K562 (cell line): ENCODE data around the gene SCAPER. TPM values are rescaled to one million over a fixed set of nuclear protein-coding genes. Genes with fewer than 3 reads are reported as not detected.

ENCODE experiments used
- EGR1 ChIP-seq: fragments of 450-650 bp; conservative IDR thresholded peaks from 2 replicates; pipeline ENCODE4 v1.6.1; 2017; ENCODE audit warnings: mild to moderate bottlenecking
- ETV6 ChIP-seq, 3 experiments: fragments of 150-350 bp in 1 of 3; sonication (generic) in 1 of 3; formaldehyde crosslinking in 1 of 3; IDR thresholded peaks; 2 replicates each; pipeline versions ENCODE4 v1.6.1 to v1.8.0; 2014 to 2022; ENCODE audit warnings: borderline replicate concordance in 2 of 3, low read depth in 2 of 3, antibody characterized with exemption in 1 of 3, low read length in 1 of 3, mild to moderate bottlenecking in 1 of 3, missing genetic modification reagents in 1 of 3
- FOXM1 ChIP-seq, 2 experiments: fragments of 450-650 bp in 1 of 2; sonication (generic) in 1 of 2; formaldehyde crosslinking in 1 of 2; IDR thresholded peaks; 2 replicates each; pipeline versions ENCODE4 v1.6.1 to v1.9.0; 2017 to 2022; ENCODE audit warnings: low read depth in 2 of 2, mild to moderate bottlenecking in 2 of 2, missing genetic modification reagents in 1 of 2, moderate library complexity in 1 of 2
- HNRNPLL ChIP-seq: fragments of 200-400 bp; formaldehyde crosslinking; IDR thresholded peaks from 2 replicates; pipeline ENCODE4 v1.6.1; 2017; ENCODE audit warnings: low read length, low read depth, mild to moderate bottlenecking; ENCODE audit not compliant: poor library complexity, severe bottlenecking
- KDM5B ChIP-seq: fragments of 200-600 bp; sonication (generic); IDR thresholded peaks from 2 replicates; pipeline ENCODE4 v1.6.1; 2012; ENCODE audit warnings: low read depth, mild to moderate bottlenecking, moderate library complexity, low read length, control low read depth, inconsistent platforms; ENCODE audit not compliant: insufficient replicate concordance
- POU5F1 ChIP-seq: fragments of 150-350 bp; IDR thresholded peaks from 2 replicates; pipeline ENCODE4 v1.6.1; 2014; ENCODE audit warnings: borderline replicate concordance, low read length, low read depth, mild to moderate bottlenecking; ENCODE audit not compliant: partially characterized antibody
- SP1 ChIP-seq: sonication (generic); formaldehyde crosslinking; IDR thresholded peaks from 2 replicates; pipeline ENCODE4 v1.8.1; 2022; ENCODE audit warnings: mild to moderate bottlenecking, missing genetic modification reagents
- ZNF232 ChIP-seq: sonication (generic); formaldehyde crosslinking; IDR thresholded peaks from 2 replicates; pipeline ENCODE4 v1.8.0; 2022; ENCODE audit warnings: mild to moderate bottlenecking, missing genetic modification reagents
- ZNF408 ChIP-seq: fragments of 250-450 bp; sonication (Bioruptor Pico); IDR thresholded peaks from 2 replicates; pipeline ENCODE4 v1.4.0; 2020; ENCODE audit warnings: low read depth, mild to moderate bottlenecking, moderate library complexity
- polyA plus RNA-seq, 8 experiments: library from polyadenylated mRNA; depleted of rRNA in 4 of 8; stranded (reverse) in 5 of 8; unstranded in 3 of 8; fragments of >200 nt; fragmentation: Nextera tagmentation in 2 of 8; fragmentation: Illumina TruSeq in 1 of 8; extraction: Ambion mirVana in 2 of 8; extraction: Trizol in 1 of 8; gene quantifications; 2 replicates each; pipeline versions ENCODE4 v1.2.1 to v1.2.3, GENCODE V29; 2011 to 2014; ENCODE audit warnings: inconsistent platforms in 1 of 8, missing spikeins in 1 of 8
- total RNA-seq, 7 experiments: library from RNA; depleted of rRNA in 6 of 7; stranded (reverse); fragments of >200 nt in 6 of 7; fragmentation: Illumina TruSeq in 2 of 7; extraction: Trizol in 2 of 7; gene quantifications; 2 replicates each; pipeline versions ENCODE4 v1.2.1 to v1.2.3, GENCODE V29; 2011 to 2021; ENCODE audit warnings: low replicate concordance in 1 of 7
- TF ChIP-seq, protein P1 (sequence below): sonication (generic); formaldehyde crosslinking; IDR thresholded peaks from 2 replicates; pipeline ENCODE4 v1.8.0; 2022; ENCODE audit warnings: mild to moderate bottlenecking, missing genetic modification reagents
- TF ChIP-seq, protein P2 (sequence below): sonication (generic); formaldehyde crosslinking; IDR thresholded peaks from 2 replicates; pipeline ENCODE4 v1.8.0; 2022; ENCODE audit warnings: mild to moderate bottlenecking, low read depth, missing genetic modification reagents
- TF ChIP-seq, protein P3 (sequence below): IDR thresholded peaks from 2 replicates; pipeline ENCODE4 v1.6.1; 2014; ENCODE audit warnings: antibody characterized with exemption

SCAPER gene
- total and polyA plus RNA-seq, 9 of the 15 experiments (the other 6 are each of a cell fraction or from before 2014, with no cell fraction given), result 1.3 to 5.7 (median 3.2) TPM

DNA sequence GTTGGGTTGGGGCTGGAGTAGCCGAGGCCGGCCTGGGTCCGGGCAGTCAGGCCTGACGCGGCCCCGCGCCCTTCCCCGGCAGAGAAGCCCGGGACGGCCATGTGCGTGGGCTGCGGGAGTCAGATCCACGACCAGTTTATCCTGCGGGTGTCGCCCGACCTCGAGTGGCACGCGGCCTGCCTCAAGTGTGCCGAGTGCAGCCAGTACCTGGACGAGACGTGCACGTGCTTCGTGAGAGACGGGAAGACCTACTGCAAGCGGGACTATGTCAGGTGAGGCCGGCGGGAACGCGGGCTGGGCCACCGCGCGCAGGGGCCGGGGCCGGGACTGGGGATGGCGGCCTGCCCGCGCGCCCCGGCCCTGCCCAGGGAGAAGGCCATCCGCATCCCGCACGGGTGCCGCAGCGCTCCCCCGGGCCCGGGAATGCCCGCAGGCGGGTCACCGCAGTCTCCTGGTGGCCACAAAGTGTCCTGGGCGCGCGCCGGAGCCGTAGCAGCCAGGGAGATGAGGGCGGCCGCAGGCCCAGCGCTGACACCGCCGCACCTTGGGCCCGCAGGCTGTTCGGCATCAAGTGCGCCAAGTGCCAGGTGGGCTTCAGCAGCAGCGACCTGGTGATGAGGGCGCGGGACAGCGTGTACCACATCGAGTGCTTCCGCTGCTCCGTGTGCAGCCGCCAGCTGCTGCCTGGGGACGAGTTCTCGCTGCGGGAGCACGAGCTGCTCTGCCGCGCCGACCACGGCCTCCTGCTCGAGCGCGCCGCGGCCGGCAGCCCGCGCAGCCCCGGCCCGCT is 567.2 kb downstream of the SCAPER start (continued):
- TF ChIP-seq ZNF408 (CRISPR knock-in tag) (no peak), HNRNPLL (peak; percentile 13), ZNF232 (CRISPR knock-in tag) (peak; percentile 53; the same call in 1 of the 2 replicates), ETV6 (IDR thresholded peaks at IDR 0.05; ENCODE audit: borderline replicate concordance in 1 of 2, low read depth in 2 of 2, low read length in 1 of 2) (no peak), ETV6 (CRISPR knock-in tag; IDR thresholded peaks at IDR 0.05; ENCODE audit: borderline replicate concordance) (peak; percentile 61; the same call in 1 of the 2 replicates), SP1 (CRISPR knock-in tag) (0 out of 2 replicates have a peak, but pooled peaks have one; percentile 47), KDM5B (peak; percentile 74), POU5F1 (no peak), EGR1 (peak; percentile 3), FOXM1 (IDR thresholded peaks at IDR 0.05; ENCODE audit: low read depth) (no peak), FOXM1 (CRISPR knock-in tag; IDR thresholded peaks at IDR 0.05; ENCODE audit: low read depth) (0 out of 2 replicates have a peak, but pooled peaks have one; percentile 8)
- TF ChIP-seq, protein P1, sequence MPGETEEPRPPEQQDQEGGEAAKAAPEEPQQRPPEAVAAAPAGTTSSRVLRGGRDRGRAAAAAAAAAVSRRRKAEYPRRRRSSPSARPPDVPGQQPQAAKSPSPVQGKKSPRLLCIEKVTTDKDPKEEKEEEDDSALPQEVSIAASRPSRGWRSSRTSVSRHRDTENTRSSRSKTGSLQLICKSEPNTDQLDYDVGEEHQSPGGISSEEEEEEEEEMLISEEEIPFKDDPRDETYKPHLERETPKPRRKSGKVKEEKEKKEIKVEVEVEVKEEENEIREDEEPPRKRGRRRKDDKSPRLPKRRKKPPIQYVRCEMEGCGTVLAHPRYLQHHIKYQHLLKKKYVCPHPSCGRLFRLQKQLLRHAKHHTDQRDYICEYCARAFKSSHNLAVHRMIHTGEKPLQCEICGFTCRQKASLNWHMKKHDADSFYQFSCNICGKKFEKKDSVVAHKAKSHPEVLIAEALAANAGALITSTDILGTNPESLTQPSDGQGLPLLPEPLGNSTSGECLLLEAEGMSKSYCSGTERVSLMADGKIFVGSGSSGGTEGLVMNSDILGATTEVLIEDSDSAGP (CRISPR knock-in tag), result 0 out of 2 replicates have a peak, but pooled peaks have one; percentile 49
- TF ChIP-seq, protein P2, sequence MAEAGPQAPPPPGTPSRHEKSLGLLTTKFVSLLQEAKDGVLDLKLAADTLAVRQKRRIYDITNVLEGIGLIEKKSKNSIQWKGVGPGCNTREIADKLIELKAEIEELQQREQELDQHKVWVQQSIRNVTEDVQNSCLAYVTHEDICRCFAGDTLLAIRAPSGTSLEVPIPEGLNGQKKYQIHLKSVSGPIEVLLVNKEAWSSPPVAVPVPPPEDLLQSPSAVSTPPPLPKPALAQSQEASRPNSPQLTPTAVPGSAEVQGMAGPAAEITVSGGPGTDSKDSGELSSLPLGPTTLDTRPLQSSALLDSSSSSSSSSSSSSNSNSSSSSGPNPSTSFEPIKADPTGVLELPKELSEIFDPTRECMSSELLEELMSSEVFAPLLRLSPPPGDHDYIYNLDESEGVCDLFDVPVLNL (CRISPR knock-in tag), result peak; percentile 78
- TF ChIP-seq, protein P3, sequence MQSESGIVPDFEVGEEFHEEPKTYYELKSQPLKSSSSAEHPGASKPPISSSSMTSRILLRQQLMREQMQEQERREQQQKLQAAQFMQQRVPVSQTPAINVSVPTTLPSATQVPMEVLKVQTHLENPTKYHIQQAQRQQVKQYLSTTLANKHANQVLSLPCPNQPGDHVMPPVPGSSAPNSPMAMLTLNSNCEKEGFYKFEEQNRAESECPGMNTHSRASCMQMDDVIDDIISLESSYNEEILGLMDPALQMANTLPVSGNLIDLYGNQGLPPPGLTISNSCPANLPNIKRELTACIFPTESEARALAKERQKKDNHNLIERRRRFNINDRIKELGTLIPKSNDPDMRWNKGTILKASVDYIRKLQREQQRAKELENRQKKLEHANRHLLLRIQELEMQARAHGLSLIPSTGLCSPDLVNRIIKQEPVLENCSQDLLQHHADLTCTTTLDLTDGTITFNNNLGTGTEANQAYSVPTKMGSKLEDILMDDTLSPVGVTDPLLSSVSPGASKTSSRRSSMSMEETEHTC, result no peak
